ENCODE measurements around the gene NDUFAF8. TPM values are rescaled to one million over a fixed set of nuclear protein-coding genes. Genes with fewer than 3 reads are reported as not detected.
A peak's percentile ranks its signal among the peaks of the same experiment; 100 is the strongest.

NDUFAF8 gene
- total RNA-seq, 1 experiment from 2014 or later, result 129 TPM

DNA sequence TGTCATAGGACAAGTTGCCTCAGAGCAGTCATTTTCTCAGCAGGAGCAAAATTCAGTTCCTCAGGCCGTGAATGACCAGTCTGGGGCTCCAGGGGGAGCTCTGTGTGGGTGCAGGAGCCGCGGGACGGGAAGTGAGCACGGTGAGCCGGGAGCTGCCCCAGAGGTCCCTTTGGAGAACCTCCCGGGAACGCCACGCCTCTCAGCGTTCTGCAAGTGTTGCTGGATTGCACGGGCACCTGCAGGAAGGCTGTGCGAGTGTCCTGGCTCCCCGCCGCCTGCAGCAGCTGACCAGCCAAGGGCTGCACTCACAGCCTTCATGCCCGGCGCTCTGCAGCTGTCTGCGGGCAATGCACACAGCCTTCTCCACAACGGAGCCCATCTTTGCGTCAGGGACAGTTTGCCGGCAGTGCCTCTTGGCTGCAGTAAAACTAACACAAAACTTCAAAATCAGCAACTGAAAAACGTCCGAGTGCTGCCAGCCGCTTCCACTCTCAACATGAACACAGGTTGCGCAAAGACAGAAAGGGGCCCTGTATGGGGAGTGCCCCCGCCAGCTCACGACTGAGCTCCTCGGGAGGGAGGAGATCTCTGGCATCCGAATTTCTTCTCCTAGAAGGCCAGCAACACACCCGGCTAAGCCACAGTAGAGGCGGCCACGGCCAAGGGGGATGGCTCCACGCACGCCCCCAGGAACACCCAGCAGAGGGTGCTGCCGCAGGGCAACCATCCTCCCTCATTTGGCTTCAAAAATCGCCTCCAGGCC, 16.0 kb downstream of the NDUFAF8 start:
- peaks cover 14% of the 10 kb centered on the region for H3K4me1 ChIP-seq
- peaks cover 7% of the 10 kb centered on the region; the same call in 1 of the 2 replicates for H3K36me3 ChIP-seq
- H3K4me3 ChIP-seq, result no peak overlapping the region
- DNase-seq, result peak; percentile 99
- no peak overlapping the region for H3K27ac ChIP-seq
- no peaks in the 10 kb centered on the region for H3K27me3 ChIP-seq
- H3K9me3 ChIP-seq (replicated peaks), result no peaks in the 10 kb centered on the region

DNA sequence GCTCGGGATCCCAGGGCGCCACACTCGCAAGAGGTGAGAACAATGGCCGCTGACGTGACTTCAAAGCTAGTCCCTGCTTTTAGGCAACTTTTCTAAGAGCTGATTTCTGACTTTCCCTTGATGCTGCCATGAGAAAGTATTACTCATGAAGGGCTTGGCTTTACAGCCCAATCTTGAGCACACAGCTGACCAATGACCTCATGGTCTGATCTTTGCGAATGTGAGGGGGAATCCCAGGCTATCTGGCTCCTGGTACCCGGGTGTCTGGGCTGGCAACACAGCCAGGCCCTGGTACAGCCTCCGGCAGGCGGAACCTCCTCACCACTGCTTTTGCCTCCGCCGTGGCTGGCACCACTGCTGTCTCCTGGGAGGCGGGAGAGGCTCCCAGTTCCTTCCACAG, 17.5 kb downstream of the NDUFAF8 start:
- Histone ChIP-seq H3K4me3 (no peak overlapping the region), H3K36me3 (peaks cover 14% of the 10 kb centered on the region; the same call in 1 of the 2 replicates), H3K9me3 (replicated peaks) (no peaks in the 10 kb centered on the region), H3K27me3 (no peaks in the 10 kb centered on the region), H3K4me1 (peaks cover 14% of the 10 kb centered on the region), H3K27ac (no peak overlapping the region)
- DNase-seq, result no peak

DNA sequence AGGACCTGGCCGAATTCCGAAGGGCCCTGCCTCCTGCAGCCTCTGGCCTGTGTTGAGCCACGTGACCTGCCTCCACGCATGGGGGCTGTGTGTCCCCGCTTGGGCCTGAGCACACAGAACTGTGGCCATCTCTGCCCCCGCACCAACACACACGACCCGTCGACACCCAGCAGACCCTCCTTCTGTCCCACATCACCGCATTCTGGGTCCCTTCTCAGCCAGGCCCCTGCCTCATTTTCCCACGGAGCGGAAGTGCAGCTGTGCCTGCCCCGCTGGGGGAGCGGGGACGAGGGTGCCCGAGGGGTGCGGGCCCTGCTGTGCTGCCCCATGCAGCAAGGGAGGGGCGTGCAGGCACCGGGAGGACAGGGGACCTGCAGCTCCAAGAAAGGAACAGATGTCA, 18.4 kb downstream of the NDUFAF8 start:
- no peak for DNase-seq

DNA sequence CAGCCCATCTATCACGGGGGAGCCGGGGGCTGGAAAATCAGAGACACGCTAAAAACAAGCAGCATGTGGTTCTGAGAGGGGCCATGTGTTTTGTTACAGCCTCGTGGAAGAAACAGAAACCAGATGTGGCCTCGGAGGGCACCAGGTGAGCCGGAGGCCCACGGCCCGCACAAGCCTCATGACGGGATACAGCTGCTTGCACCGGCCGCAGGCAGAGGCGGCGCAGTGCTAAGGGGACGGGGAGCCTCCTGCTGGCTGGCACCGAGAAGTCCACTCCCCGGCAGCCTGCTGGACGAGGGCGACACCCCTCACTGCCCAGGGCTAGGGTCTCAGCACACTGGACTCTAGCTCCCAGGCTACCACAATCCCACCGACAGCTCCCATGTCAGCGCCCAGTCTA, 19.2 kb downstream of the NDUFAF8 start:
- Histone ChIP-seq H3K9me3 (replicated peaks) (no peaks in the 10 kb centered on the region), H3K27ac (no peak overlapping the region), H3K36me3 (peaks cover 26% of the 10 kb centered on the region; the same call in 1 of the 2 replicates), H3K27me3 (no peaks in the 10 kb centered on the region), H3K4me3 (no peak overlapping the region), H3K4me1 (peaks cover 14% of the 10 kb centered on the region)
- no peak for DNase-seq

More for the DNA sequence above, 18.4 kb downstream of the NDUFAF8 start:
- Histone ChIP-seq H3K4me1 (peaks cover 14% of the 10 kb centered on the region), H3K4me3 (no peak overlapping the region), H3K9me3 (replicated peaks) (no peaks in the 10 kb centered on the region), H3K27me3 (no peaks in the 10 kb centered on the region), H3K27ac (no peak overlapping the region), H3K36me3 (peaks cover 18% of the 10 kb centered on the region; the same call in 1 of the 2 replicates)

DNA sequence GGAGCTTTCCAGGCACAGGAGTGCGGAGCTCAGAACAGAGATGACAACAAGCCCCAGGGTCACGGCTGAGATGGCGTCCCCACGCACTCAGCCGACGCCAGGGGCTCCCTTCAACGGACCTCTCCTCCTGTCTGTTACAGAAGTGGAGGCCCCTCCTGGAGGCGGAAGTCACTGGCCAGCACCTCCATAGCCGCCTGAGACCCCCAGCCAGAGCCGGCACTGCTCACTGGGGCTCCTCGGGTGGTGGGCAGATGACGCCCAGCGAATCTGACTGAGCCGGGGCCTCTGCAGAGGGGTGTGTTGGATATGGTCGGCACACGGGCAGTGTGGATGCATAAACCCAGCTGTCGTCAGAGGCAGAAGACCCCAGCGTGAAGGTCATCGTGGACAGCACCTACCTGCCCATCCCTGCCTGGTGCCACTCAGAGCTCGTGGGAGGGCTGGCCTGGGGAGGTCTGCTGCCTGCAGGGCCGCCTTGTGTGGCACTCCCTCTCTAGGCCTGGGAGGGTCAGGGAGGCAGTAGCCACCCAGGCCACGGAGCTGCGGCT, 20.0 kb downstream of the NDUFAF8 start:
- Histone ChIP-seq H3K4me3 (no peak overlapping the region), H3K27ac (no peak overlapping the region), H3K27me3 (no peaks in the 10 kb centered on the region), H3K9me3 (replicated peaks) (no peaks in the 10 kb centered on the region), H3K4me1 (peaks cover 14% of the 10 kb centered on the region), H3K36me3 (peaks cover 34% of the 10 kb centered on the region)
- no peak for DNase-seq

DNA sequence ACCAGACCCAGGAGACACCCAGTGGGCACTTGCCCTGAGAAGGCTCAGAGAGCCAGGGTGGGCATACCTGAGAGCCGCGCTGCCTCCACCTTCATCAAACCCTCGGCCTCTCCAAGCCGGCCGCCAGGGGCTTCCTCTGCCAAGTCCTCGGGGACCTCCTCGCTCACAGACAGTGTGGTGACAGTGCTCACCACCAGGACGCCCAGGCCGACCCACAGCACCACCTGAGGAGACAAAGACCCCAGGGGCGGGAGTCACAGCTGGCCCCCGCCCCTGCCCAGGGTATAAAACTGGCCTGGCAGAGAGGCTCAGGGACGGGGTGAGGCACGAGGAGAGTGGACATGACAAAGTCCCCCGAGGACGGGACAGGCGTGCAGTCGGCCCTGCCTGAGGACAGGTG, 21.1 kb downstream of the NDUFAF8 start:
- Histone ChIP-seq H3K27me3 (no peaks in the 10 kb centered on the region), H3K4me1 (peaks cover 10% of the 10 kb centered on the region), H3K4me3 (no peak overlapping the region), H3K36me3 (peaks cover 43% of the 10 kb centered on the region), H3K9me3 (replicated peaks) (no peaks in the 10 kb centered on the region), H3K27ac (no peak overlapping the region)
- DNase-seq, result no peak

DNA sequence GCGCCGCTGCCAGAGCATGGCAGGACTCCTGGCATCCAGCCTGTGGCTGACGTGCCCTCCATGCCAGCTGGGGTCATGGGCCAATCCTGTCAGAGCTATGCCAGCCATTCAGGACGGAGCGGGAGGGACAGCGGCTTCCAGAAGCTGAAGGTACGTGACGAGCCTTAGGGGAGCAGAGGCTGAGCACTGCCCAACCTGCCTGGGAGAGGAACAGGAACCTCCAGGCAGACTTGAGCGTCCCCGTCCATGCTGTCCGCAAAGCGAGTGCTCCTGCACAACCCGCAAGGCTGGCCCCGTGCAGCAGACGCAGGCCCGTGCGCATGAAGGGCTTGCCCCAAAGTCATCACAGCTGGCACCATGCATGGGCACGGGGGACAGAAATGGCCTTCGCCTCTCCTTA, 21.5 kb downstream of the NDUFAF8 start:
- Histone ChIP-seq H3K27ac (no peak overlapping the region), H3K27me3 (no peaks in the 10 kb centered on the region), H3K36me3 (peaks cover 47% of the 10 kb centered on the region), H3K4me3 (no peak overlapping the region), H3K9me3 (replicated peaks) (no peaks in the 10 kb centered on the region), H3K4me1 (peaks cover 6% of the 10 kb centered on the region)
- DNase-seq, result no peak

DNA sequence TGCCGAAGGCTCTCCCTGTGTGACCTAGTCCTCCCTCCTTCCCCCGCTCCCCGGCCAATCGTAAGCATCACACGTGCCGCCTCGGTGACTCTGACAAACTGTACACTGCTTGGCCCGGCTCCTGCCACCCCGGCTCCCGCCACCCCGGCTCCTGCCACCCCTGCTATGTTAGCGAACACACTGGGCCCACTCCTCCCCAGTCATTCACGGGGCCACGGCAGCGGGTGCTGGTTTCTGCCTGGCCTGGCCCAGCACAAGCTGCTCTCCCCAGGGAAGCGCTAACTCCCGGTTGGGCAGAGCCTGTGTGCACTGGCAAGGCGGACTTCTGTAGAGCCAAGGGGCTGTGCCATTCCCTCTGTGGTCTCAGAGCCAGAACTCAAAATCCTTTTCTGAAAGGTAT, 22.0 kb downstream of the NDUFAF8 start:
- Histone ChIP-seq H3K36me3 (peaks cover 49% of the 10 kb centered on the region), H3K27ac (no peak overlapping the region), H3K9me3 (replicated peaks) (no peaks in the 10 kb centered on the region), H3K27me3 (no peaks in the 10 kb centered on the region), H3K4me1 (peaks cover 1% of the 10 kb centered on the region; the same call in 1 of the 2 replicates), H3K4me3 (no peak overlapping the region)
- no peak for DNase-seq

DNA sequence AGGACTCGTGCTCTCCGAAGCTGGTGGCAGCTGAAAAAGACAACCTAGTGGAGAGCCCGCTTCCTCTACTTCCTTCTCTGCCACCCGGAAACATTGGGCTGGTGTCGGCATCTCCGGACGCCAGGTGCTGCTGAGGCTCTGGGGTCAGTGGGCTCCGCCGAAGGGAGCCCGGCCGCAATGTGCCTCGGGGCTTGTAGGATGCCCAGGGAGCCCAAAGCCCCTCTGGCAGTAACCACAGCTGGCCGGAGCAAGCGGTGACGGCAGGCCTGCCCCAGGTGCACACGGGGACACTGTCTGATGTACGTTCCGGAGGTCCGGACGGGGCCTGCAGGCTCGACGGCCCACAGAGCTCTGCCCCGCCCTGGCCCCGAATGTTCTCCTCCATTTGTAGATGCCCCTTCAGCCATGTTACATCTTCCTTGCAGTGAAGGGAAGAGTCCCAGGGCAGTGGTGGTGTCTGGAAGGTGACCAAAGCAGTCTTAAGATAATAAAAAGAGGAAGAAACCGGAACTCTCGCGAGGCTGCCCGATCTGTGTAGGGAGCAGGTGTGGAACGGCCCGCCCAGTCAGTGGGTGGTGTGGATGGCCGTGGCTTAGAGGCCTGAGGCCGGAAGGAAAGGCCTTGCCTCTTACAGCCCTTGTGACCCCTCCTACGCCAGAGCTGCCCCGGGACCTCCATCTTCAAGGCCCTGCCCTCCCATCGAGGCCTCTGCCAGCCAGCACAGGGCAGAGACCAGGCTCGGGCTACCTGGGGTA, 22.6 kb downstream of the NDUFAF8 start:
- no peak overlapping the region for H3K27ac ChIP-seq
- H3K4me1 ChIP-seq, result no peaks in the 10 kb centered on the region
- H3K9me3 ChIP-seq (replicated peaks), result no peaks in the 10 kb centered on the region
- H3K27me3 ChIP-seq, result no peaks in the 10 kb centered on the region
- no peak overlapping the region for H3K4me3 ChIP-seq
- H3K36me3 ChIP-seq, result peaks cover 52% of the 10 kb centered on the region
- no peak for DNase-seq

DNA sequence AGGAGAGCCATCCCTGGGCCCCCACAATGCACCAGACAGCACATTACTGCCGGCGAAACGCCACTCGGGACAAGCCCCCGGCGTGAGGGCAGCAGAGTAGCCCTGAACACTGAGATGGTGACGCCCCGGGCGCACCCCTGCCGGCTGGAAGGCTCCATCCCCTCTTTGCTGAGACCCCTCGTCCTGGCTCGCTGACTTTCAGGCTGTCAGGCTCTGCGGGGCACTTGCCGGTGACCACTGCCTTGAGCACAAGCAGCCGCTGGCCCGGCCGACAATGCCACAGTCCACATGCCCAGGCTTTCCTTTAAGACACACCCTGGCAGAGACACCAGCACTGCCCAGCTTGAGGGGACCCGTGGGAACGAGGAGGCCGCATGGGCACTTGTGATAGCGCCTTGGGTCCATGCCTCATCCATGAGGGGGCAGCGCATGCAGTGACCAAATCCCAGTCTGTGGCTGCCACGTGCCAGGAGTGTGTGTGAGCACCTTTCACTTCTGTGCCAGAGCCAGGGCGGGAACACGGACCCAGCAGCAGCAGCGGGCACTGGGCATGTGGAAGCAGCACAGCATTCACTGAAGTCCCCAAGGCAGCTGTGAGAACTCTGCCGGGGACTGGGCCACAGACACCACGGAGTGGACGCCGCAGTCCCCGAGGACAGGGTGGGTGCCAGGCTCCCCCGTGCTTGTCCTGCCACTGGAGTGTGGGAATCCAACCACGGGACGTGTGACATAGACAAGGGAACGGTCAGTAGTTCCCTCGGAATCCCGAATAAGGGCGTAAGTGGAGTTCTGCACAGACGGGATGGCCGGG, 24.5 kb downstream of the NDUFAF8 start:
- Histone ChIP-seq H3K36me3 (peaks cover 61% of the 10 kb centered on the region), H3K27ac (no peak overlapping the region), H3K4me3 (no peak overlapping the region), H3K27me3 (no peaks in the 10 kb centered on the region), H3K9me3 (replicated peaks) (no peaks in the 10 kb centered on the region), H3K4me1 (no peaks in the 10 kb centered on the region)
- no peak for DNase-seq

DNA sequence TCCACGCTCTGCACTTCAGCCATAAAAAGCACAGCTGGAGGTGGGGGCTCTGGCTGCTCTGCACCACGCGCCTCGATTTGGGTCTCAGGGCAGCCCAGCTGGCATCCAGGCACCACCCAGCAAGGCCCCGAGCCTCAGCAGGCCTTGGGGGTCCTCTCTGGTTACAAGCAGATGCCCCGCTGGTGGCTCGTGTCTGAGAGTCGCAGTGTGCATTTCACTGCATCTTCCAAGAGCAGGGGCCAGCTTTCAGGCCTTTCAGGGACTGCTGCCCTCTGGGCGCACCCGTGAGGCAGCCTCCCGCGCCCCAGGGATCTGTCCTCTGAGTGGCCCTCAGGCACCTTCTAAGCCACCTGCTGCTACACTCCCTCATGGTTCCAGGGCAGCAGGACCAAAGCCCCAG, 25.5 kb downstream of the NDUFAF8 start:
- no peak overlapping the region for H3K4me3 ChIP-seq
- H3K27me3 ChIP-seq, result no peaks in the 10 kb centered on the region
- H3K36me3 ChIP-seq, result peaks cover 71% of the 10 kb centered on the region
- DNase-seq, result no peak
- no peaks in the 10 kb centered on the region for H3K9me3 ChIP-seq (replicated peaks)
- H3K27ac ChIP-seq, result no peak overlapping the region
- H3K4me1 ChIP-seq, result no peaks in the 10 kb centered on the region

DNA sequence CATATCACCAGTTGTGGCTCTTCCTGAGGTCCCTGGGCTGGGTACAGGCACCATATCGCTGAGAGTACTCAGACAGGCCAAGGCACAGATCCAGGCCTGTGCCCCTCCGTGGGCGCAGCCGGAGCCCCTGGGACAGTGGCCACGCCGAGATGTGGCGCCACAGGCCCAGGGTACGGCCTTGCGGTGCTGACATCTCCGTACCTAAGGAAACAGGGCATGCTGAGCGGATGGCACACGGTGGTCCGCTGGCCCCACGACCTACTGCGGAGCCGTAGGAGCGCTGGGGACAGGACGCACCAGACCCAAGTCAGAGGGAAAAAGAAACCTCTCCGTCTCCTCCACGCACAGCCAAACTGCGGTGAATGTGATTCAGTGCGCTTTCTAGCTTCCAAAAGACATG, 26.5 kb downstream of the NDUFAF8 start:
- Histone ChIP-seq H3K27me3 (no peaks in the 10 kb centered on the region), H3K36me3 (peaks cover 70% of the 10 kb centered on the region), H3K4me1 (no peaks in the 10 kb centered on the region), H3K4me3 (no peak overlapping the region), H3K27ac (no peak overlapping the region), H3K9me3 (replicated peaks) (no peaks in the 10 kb centered on the region)
- DNase-seq, result no peak

DNA sequence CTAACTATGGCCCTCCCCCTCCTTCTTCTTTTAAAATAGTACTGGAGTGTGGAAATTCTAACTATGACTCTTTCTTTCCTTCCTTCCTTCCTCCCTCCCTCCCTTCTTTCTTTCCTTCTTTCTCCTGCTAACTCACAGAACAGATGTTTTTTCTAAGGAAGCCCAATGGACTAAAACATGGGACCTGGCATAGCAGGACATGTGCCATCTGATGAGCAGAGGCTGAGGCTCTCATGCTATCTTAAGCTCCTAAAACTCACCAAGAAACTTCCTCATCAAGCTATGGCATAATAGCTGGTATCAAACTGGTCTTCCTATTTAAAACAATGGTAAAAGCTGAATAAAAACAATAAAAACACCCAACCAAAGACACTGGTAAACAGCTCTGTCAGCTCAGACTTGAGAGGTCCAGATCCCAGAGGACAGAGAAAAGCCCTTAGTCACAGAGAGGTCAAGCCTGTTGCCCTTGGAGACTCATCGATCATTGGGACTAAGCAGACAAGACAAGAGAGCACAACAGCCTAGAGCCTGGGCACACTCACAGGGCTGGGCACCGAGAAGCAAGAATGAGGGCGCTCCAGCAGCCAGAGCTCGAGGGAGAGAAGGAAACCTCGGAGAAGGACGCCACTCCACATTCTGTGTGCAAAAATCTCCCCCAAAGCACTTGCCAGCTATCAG, 28.4 kb downstream of the NDUFAF8 start:
- no peak overlapping the region for H3K27ac ChIP-seq
- no peaks in the 10 kb centered on the region for H3K4me1 ChIP-seq
- DNase-seq, result no peak
- peaks cover 71% of the 10 kb centered on the region for H3K36me3 ChIP-seq
- H3K9me3 ChIP-seq (replicated peaks), result no peaks in the 10 kb centered on the region
- H3K4me3 ChIP-seq, result no peak overlapping the region
- H3K27me3 ChIP-seq, result no peaks in the 10 kb centered on the region

DNA sequence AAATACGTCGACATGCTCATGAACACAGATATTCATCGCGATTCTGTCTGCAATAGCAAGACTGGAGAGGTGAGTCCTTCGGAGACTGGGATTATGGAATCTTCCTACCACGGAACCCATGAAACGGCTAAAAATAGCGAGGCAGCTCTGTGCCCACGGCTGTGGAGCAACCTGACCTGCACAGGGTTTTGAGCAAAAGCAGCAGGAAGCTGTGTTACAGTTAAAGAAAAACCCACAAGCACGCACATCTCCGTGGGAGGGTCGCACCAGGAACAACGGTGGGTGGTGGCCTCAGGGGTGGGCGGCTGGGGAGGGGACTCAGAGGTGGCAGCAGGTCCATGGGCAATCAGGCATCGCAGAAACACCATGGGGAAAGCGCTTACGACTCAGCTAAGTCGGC, 31.2 kb downstream of the NDUFAF8 start:
- Histone ChIP-seq H3K4me1 (no peaks in the 10 kb centered on the region), H3K4me3 (no peak overlapping the region), H3K27ac (no peak overlapping the region), H3K27me3 (no peaks in the 10 kb centered on the region), H3K36me3 (peaks cover 72% of the 10 kb centered on the region), H3K9me3 (replicated peaks) (no peaks in the 10 kb centered on the region)
- DNase-seq, result no peak

Measured in SJCRH30 (cell line).